Pulmonary artery endothelial cell (primary cell): ENCODE results near the gene PHGDH. TPM values are rescaled to one million over a fixed set of nuclear protein-coding genes. Genes with fewer than 3 reads are reported as not detected.
"Not testable (repeated sequence)": the region's sequence is repeated elsewhere in the genome, so short reads cannot be mapped to it uniquely, and the experiment has no call there.

ENCODE experiments used
- DNase-seq: peaks from one replicate; pipeline ENCODE4 v3.0.0-alpha.2; 2011; ENCODE audit warnings: low read depth, low spot score
- total RNA-seq: library from RNA; depleted of rRNA; stranded (reverse); fragments of >200 nt; gene quantifications from 2 replicates; pipeline ENCODE4 v1.2.3, GENCODE V29; 2014

The PHGDH gene
- total RNA-seq, 1 donor from 2014 or later, result 46.4 TPM

- not testable (repeated sequence) for DNase-seq
Measured at GRCh38 chr1:119786473-119787050, 74.8 kb downstream of the PHGDH start.

GRCh38 chr1:119787776-119788175, 76.0 kb downstream of the PHGDH start:
- DNase-seq, result no peak

- no peak for DNase-seq
Measured at GRCh38 chr1:119790451-119791198, 78.9 kb downstream of the PHGDH start.

- no peak for DNase-seq
Measured at GRCh38 chr1:119791377-119791776, 79.6 kb downstream of the PHGDH start.

Other genes starting within 250 kb of the PHGDH start
- not detected in 2 replicates for gene HSD3B1, start 204.7 kb upstream of the PHGDH start, total RNA-seq
- gene ZNF697, start 63.7 kb upstream of the PHGDH start, total RNA-seq, result 19.5 and 24.6 TPM in 2 replicates
- gene HMGCS2, start 57.0 kb downstream of the PHGDH start, total RNA-seq, result not detected in 2 replicates
- not detected in 2 replicates for gene REG4, start 99.5 kb downstream of the PHGDH start, total RNA-seq
- not detected in 2 replicates for gene ADAM30, start 184.6 kb downstream of the PHGDH start, total RNA-seq